HG03097 (cell line): Measurements from ENCODE around the gene SAMD4B.
A peak's percentile ranks its signal among the peaks of the same experiment; 100 is the strongest.

Experiments
- ATAC-seq: cut with Tn5 transposase; IDR thresholded peaks from one replicate; pipeline ENCODE4 v1.9.1; 2021; ENCODE audit not compliant: unreplicated experiment, low FRiP score

The SAMD4B gene

DNA sequence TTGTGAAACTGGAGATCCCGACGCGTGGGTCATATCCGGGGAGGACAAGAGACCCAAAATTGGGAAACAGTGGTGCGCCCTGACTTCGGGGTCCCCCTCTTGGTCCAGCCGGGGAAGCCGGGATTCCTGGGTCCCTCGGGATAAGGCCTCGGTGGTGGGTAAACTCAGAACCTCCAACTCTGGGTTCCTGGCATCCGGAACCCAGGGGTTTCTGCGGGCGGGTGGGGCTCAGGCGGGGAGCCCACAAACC, 65.1 kb downstream of the SAMD4B start:
- ATAC-seq: no peak

DNA sequence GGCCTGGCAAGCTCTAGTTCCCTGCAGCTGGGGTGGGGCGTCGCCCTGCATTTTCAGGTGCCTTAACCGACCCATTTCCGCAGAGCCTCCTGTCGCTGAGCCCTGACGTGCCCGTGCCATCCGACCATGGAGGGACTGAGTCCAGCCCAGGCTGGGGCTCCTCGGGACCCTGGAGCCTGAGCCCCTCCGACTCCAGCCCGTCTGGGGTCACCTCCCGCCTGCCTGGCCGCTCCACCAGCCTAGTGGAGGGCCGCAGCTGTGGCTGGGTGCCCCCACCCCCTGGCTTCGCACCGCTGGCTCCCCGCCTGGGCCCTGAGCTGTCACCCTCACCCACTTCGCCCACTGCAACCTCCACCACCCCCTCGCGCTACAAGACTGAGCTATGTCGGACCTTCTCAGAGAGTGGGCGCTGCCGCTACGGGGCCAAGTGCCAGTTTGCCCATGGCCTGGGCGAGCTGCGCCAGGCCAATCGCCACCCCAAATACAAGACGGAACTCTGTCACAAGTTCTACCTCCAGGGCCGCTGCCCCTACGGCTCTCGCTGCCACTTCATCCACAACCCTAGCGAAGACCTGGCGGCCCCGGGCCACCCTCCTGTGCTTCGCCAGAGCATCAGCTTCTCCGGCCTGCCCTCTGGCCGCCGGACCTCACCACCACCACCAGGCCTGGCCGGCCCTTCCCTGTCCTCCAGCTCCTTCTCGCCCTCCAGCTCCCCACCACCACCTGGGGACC, 65.6 kb downstream of the SAMD4B start:
- no peak for ATAC-seq

DNA sequence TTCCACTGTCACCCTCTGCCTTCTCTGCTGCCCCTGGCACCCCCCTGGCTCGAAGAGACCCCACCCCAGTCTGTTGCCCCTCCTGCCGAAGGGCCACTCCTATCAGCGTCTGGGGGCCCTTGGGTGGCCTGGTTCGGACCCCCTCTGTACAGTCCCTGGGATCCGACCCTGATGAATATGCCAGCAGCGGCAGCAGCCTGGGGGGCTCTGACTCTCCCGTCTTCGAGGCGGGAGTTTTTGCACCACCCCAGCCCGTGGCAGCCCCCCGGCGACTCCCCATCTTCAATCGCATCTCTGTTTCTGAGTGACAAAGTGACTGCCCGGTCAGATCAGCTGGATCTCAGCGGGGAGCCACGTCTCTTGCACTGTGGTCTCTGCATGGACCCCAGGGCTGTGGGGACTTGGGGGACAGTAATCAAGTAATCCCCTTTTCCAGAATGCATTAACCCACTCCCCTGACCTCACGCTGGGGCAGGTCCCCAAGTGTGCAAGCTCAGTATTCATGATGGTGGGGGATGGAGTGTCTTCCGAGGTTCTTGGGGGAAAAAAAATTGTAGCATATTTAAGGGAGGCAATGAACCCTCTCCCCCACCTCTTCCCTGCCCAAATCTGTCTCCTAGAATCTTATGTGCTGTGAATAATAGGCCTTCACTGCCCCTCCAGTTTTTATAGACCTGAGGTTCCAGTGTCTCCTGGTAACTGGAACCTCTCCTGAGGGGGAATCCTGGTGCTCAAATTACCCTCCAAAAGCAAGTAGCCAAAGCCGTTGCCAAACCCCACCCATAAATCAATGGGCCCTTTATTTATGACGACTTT, 66.4 kb downstream of the SAMD4B start:
- ATAC-seq: no peak

DNA sequence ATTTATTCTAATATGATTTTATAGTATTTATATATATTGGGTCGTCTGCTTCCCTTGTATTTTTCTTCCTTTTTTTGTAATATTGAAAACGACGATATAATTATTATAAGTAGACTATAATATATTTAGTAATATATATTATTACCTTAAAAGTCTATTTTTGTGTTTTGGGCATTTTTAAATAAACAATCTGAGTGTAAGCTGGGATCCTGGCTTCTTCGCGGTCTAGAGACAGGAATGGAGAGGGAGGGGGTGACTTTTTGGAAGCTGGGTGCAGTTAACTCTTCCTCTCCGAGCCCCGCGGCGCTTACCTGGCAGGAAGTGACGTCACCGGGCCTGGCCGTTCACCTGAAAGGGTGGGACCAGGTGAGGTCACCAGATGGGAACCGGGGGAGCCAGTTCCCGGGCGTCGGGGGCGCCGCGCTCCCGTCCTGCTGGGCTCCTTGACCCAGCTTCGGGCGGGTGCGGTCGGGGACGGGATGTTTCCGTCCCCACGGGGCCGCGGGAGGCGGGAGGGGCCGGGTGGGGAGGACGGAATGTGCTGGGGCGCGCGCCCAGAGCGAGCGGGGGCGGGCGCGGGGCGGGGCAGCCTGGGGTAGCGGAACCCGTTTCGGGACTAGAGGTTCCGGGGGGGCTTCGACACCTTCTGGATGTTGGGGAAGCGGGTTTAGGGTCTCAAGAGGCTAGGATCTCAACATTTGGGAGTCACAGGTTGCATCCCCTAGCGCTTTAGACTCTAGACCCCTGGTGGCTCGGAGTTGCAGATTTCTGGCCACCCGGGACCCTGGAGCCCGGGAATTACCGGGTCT, 67.2 kb downstream of the SAMD4B start:
- ATAC-seq: no peak

DNA sequence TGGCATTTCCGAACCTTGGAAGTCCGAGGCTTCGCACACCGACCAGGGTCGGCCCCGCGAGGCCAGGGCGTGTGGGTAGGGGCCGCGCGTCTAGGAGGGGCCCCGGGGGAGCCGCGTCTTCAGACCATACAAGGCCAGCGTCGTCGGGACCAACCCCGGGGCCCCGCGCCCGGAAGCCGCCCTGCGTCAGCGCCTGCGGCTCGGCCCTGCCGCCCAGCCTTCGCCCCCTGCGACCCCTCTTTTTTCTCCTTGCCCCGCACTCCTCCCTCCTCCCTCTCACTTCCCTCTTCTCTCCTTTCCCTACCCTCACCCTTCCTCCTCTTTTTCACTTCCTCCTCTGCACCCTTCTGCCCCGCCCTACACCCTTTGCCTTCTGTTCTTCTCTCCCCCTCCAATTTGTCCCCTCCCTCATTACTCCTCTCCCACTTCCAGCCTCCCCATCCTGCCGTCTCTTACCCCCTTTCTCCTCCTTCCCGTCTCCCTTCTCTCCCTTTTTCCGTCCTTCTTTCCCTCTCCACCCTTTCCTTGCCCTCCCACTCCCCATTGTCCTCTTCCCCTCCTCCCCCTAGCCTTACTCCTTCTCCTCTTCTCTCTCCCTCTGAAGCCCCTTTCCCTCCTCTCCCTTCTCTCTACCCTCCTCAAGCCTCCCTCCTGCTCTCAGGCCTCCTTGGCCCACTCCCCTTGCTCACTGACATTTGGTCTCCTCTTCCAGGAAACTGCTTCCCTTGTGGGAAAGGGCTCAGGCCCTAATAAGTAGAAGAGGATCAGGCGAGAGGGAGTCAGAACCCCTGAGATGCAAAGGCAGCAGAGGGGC, 68.0 kb downstream of the SAMD4B start:
- no peak for ATAC-seq

DNA sequence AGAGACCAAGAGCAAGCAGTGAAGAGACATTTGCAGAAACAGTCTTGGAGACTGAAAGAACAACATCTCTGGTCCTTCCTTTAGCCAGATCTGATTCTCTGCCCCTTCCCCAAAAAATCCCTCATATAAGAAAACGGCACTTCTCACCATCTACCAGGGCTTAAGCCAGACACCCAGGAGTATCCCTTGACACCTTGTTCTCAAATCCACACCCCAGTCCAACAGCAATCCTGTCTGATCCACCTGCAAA, 68.5 kb downstream of the SAMD4B start:
- ATAC-seq: no peak

DNA sequence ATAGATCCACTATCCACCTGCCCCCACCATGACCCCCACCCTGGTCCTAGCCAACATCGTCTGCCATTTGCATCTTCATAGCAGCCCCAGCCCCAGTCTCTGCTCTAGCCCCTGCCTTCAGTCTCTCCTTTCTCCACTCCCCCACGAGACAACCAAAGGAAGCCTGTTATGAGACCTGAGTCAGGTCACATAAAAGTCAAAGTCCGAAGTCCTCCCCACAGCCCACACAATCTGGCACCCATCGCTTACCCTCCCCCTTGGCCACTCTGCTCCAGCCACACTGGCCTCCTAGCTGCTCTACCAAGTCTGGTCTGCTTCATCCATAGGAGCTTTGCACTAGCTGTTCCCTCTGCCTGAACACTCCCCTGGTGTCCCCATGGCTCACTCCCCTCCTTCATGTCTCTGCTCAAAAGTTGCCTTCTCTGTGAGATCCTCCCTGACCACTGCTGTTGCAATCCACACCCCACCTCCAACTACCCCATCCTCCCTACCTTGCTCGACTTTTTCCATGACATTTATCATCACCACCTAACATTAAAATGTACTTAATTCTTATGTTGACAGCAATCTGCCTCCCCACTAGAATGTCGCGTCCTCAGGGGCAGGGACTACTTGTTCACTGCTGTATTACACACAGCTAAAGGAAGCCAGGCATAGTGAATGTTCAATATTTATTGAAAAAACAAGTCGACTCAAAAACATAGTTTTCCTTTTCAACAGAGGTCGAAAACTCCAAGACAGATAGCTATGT, 69.0 kb downstream of the SAMD4B start:
- no peak for ATAC-seq

DNA sequence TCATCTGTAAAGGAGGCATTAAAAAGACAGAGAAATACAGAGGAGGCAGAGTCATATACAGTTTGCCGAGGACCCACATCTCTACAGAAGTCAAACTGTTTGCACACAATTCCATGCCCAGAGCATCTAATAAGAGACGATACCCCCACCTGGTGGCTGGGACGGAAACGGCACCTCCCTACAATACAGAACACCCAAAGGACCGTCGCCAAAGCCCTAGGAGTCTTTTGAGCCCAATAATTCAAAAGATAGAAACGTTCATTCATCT, 69.5 kb downstream of the SAMD4B start:
- ATAC-seq: peak; percentile 24

DNA sequence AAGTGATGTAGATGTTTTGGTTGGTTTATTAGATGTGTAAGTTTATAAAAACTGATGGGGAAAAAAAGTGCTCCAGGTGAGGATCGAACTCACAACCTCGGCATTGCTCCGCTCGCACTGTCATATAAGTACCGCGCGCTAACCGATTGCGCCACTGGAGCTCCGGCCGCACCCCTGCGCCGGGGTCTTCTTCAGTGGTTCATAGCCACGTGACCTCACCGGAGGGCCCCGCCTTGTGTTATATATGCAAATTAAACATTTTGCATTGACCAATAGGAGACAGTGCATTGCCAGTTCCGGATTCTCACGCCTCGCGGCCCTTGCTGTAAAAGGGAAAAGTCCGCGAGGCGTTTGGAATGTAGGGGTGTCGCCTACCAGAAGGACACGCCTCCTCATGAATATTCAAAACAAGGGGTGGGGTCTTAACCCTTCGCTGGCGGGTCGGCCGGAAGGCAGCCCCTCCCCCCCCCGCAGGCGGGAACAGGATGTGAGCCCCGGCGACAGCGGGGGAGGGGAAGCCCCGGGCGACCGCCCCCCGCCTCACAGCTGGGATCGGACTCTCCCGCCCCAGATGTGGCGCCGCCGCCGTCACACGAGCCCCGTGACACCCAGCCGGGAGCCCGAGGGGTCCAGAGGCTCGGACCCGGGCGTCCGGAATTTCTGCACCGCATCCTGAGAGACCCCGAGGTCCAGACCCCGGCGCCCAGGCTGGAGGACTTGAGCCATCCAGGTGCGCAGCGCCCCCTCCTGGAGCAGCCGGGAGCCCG, 70.1 kb downstream of the SAMD4B start, which contains the start of gene PLEKHG2:
TSS of gene PLEKHG2 (plus strand) at position 570 of the 767 bp plus-strand sequence. CDS start 1,418 bp downstream, outside the sequence.
- peak; percentile 59 for ATAC-seq

DNA sequence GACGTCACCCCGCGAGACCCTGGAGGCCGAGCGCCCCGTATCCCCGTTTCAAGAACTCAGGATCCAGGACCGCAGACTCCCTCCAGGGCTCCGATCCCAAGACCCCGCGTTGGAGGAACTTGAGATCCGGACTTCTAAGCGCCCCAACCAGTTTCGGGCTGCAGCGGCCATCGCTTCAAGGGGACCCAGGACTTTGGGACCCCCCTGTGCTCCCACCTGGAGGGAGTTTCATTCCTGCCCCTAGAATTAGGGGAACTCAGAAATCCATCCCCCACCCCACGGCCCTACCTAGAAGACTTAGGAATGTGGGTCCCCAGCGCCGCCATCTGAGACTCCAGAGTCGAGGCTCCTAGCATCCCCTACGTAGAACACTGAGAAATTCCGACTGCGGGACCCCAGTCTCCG, 70.6 kb downstream of the SAMD4B start:
- no peak for ATAC-seq

DNA sequence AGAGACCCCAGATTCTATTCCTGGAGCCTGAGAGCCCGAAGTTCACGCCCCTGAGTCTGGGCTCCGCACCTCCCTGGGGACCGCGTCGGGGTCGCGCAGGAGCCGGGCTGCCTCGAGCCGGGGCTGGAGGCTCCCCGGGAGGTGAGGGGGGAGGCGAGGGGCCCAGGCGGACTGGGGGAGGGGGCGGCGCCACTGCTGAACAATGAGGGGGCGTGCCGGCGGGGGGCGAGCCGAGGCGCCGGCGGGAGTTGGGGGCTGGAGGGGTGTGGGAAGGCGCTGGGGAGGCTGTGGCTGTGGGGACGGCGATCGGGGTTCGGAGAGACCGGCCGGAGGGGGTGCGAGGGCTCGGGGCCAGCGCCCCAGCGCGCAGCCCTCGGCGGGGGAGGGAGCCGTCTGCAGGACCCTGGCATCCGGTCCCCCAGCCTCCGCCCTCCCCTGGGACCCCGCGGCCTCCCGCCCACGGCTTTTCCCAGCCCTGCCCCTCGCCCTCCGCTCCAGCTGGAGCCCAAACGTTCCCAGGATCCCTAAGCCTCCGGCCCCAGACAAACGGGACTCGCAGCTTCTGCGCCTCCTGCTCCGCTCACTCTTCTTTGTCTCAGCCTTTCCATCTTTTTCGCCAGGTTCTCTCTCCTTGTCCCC, 71.2 kb downstream of the SAMD4B start:
- no peak for ATAC-seq

DNA sequence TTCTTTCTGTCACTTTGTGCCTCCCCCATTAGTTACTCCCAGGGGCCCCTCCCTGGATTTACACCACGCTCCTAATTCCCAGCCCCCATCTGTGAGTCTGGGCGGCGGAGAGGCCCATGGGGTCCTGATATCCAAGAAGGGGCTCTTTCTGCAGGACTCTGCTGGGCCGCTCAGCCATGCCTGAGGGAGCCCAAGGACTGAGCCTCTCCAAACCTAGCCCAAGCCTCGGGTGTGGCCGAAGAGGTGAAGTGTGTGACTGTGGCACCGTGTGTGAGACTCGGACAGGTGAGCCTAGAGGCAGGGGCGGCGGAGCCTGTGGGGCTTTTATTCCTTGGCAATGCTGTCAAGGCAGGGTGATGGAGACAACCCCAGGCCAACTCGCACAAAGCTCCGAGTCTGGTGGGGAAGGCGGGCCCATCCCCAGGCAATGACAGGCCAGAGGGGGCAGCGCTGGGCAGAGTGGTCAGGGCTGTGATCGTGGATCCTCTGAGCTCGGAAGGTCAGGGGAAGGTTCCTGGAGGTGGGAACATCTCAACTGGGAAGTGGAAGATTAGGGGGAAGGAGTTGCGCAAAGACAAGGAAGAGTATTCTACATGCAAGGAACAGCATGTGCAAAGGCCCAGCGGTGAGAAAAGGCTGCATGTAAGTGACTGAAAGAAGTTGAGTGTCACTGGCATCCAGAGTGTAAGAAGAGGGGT, 71.8 kb downstream of the SAMD4B start:
- no peak for ATAC-seq

DNA sequence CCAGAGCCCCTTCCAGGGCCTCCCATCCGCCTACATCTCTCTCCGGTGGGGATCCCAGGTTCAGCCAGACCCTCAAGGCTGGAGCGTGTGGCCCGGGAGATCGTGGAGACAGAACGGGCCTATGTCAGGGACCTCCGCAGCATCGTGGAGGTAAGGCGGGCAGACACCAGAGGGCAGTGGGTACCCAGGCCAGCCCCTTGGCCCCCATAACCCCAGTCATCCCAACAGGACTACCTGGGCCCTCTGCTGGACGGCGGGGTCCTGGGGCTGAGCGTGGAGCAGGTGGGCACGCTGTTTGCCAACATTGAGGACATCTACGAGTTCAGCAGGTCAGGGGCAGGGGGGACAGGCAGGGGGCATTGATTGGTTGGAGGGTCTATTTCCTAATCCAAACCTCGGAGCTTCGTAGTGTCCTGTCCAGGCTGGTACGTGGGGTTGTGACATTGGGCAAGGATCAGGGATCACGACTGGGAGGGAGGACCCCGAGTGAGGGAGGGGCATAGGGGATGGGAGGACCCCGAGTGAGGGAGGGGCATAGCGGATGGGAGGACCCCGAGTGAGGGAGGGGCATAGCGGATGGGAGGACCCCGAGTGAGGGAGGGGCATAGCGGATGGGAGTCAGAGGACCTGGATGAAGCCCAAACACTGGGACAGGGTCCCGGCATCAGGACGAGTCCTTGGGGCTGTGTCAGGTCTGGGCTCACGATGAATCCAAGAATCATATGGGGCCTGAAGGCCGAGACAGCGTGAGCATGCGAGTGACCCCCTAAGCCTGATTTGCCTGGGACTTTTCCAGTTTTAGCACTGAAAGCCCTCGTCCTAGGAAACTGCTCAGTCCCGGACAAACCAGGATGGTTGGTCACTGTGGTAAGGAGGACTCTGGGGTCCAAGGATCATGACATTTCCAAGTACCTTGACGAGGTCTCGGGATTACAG, 73.2 kb downstream of the SAMD4B start:
- ATAC-seq: no peak

DNA sequence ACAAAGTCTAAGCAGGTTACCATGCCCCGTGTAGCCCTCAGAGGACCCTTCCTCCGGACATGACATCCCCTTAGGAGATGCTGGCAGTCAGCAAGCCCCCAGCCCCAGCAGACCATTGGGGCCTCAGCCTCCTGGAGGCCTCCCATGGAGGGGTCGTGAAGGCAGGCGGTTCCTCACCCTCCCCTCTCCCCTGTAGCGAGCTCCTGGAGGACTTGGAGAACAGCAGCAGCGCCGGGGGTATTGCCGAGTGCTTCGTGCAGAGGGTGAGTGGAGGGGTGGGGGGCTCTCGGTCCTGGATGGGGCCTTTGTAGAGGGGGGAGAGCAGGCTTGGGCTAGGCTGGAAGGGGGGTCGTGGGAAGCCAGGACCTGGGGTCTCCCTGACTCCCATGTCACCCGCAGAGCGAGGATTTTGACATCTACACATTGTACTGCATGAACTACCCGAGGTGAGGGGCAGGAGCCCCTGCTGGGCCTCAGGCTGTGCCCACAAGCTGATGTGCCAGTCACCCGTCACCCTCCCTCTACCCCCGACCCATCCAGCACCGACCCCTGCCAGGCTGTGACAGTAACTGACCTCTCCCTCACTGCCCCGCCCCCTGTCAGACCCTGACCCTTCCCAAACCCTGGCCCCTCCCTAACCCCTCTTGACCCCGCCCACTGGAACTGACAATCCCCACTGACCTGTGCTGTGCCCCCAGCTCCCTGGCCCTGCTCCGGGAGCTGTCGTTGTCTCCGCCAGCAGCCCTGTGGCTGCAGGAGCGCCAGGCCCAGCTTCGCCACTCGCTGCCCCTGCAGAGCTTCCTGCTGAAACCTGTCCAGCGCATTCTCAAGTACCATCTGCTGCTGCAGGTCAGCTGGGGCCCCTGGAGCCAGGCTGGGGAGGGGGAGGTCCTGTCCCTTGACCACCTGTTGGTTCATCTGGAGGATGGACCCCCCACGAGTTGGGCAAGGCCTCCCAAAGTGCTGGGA, 74.2 kb downstream of the SAMD4B start:
- ATAC-seq: no peak

DNA sequence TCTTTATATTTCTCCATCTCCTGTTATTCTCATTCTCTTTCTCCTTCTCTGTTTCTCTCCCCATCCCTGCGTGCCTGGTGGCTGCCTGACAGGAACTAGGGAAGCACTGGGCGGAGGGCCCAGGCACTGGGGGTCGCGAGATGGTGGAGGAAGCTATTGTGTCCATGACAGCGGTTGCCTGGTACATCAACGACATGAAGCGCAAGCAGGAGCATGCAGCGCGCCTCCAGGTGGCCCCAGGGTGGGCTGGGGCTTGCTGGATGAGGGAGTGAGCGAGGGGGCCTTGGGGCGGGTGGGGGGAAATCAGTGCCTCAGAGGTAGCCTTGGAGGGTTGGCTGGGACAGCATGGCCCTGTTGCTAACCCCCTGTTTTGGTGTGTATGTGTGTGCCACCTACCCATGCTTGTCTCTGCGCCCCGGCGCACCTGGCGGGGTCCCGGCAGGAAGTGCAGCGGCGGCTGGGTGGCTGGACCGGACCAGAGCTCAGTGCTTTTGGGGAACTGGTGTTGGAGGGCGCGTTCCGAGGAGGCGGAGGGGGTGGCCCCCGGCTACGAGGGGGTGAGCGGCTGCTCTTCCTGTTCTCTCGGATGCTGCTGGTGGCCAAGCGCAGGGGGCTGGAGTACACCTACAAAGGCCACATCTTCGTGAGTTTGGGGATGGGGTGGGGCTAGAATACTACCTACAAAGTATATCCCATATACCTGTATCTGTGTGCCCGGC, 75.4 kb downstream of the SAMD4B start:
- ATAC-seq: no peak

DNA sequence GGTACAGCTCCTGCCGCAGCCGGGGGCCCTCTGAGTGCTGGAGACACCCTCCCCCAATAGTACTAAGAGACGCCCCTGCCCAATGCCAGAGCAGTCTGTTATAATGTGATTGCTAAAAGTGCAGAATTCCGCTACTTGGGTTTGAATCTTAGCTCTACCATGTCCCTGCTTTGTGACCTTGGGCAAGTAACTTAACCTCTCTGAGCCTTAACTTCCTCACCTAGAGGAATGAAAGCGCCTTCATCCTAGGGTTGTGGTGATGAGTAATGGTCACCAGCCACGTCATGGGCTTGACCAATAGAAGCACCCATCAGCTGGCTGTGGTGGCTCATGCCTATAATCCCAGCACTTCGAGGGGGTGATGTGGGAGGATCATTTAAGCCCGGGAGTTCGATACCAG, 76.8 kb downstream of the SAMD4B start:
- ATAC-seq: no peak
